ENCODE data around the gene CCDC50.

Gene CCDC50

GRCh38 chr3:191398607-191399006, 69.4 kb downstream of the CCDC50 start:
- ATAC-seq (no peak), DNase-seq (ENCODE audit: low spot score in 2 of 2) (no peak)
- Mint-ChIP-seq H3K36me3 (no peaks in the 10 kb centered on the region), H3K27ac (no peak overlapping the region), H3K4me3 (no peak overlapping the region), H3K9me3 (no peaks in the 10 kb centered on the region), H3K4me1 (no peaks in the 10 kb centered on the region)

DNA sequence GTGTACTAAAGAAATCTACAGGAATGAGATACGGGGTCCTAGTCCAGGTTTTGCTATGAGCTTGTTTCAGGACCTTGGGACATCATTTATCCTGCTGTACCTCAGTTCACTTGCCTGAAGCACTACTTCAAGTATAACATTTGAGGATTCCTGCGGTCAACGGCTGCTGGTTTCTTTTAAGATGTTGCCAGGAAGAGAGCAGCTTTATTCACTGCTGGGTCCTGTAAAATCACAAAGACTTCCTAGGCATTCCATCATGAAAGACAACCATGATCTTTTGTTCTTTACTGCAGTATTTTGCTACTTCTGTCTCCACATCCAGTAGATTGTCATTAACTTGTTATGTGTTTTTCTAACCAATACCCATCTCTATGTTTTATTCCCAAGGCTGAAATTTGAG, 70.7 kb downstream of the CCDC50 start:
- ATAC-seq (no peak), DNase-seq (ENCODE audit: low spot score in 2 of 2) (no peak)
- H3K36me3 Mint-ChIP-seq, result no peaks in the 10 kb centered on the region
- H3K27ac Mint-ChIP-seq, result no peak overlapping the region
- H3K9me3 Mint-ChIP-seq, result no peaks in the 10 kb centered on the region
- H3K4me3 Mint-ChIP-seq, result no peak overlapping the region
- no peaks in the 10 kb centered on the region for H3K4me1 Mint-ChIP-seq

DNA sequence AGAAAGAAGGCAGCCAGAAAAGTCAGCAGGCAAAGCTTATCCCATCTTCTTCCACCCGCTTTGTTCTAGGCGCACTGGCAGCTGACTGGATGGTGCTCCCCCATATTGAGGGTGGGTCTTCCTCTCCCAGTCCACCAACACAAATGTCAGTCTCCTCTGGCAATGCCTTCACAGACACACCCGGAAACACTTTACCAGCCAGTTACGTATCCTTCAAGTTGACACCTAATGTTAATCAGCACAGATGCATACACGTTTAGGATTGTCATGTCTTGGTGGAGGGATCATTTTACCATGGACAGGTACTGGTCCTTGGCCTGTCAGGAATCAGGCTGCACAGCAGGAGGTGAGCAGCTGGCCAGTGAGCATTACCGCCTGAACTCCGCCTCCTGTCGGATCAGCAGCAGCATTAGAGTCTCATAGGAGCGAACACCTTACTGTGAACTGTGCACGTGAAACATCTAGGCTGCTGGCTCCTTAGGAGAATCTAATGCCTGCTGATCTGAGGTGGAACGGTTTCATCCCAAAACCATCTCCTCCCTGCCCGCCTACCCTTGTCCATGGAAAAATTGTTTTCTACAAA, 72.7 kb downstream of the CCDC50 start:
- no peaks in the 10 kb centered on the region for H3K4me1 Mint-ChIP-seq
- H3K9me3 Mint-ChIP-seq, result peaks cover 5% of the 10 kb centered on the region
- H3K4me3 Mint-ChIP-seq, result no peak overlapping the region
- no peaks in the 10 kb centered on the region for H3K36me3 Mint-ChIP-seq
- ATAC-seq (no peak), DNase-seq (ENCODE audit: low spot score in 2 of 2) (no peak)
- no peak overlapping the region for H3K27ac Mint-ChIP-seq

DNA sequence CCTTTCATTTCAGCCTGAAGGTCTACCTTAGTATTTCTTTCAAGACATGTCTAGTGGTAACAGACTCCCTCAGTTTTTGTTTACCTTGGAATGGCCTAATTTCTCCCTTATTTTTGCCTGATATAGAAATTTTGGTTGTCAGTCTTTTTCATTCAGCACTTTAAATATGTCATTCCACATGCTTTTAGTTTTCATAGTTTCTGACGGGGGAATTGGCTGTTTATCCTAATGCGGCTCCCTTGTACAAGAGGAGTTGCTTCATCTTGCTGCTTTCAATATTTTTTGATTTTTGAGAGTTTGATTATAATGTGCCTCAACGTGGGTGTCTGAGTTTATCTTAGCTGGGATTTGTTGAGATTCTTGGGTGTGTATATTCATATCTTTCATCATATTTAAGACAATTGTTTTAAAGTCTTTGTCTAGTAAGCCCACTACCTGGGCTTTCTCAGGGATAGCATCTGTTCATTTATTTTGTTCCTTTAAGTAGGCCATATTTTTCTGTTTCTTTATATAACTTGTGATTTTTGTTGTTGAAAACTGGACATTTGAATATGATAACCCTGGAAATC, 80.7 kb downstream of the CCDC50 start:
- DNase-seq (ENCODE audit: low spot score in 2 of 2) (no peak), ATAC-seq (no peak)
- Mint-ChIP-seq H3K4me3 (no peak overlapping the region), H3K27ac (no peak overlapping the region), H3K36me3 (no peaks in the 10 kb centered on the region), H3K9me3 (peaks cover 11% of the 10 kb centered on the region), H3K4me1 (no peaks in the 10 kb centered on the region)

GRCh38 chr3:191412759-191413158, 83.6 kb downstream of the CCDC50 start:
- H3K27ac Mint-ChIP-seq, result no peak overlapping the region
- H3K4me3 Mint-ChIP-seq, result no peak overlapping the region
- no peak for ATAC-seq
- no peaks in the 10 kb centered on the region for H3K36me3 Mint-ChIP-seq
- H3K4me1 Mint-ChIP-seq, result no peaks in the 10 kb centered on the region
- H3K9me3 Mint-ChIP-seq, result peaks cover 5% of the 10 kb centered on the region
- no peak for DNase-seq (ENCODE audit: low spot score in 2 of 2)

GRCh38 chr3:191414286-191414685, 85.1 kb downstream of the CCDC50 start:
- Mint-ChIP-seq H3K27ac (no peak overlapping the region), H3K4me1 (no peaks in the 10 kb centered on the region), H3K36me3 (no peaks in the 10 kb centered on the region), H3K9me3 (peaks cover 3% of the 10 kb centered on the region), H3K4me3 (no peak overlapping the region)
- DNase-seq (ENCODE audit: low spot score in 2 of 2) (no peak), ATAC-seq (no peak)

DNA sequence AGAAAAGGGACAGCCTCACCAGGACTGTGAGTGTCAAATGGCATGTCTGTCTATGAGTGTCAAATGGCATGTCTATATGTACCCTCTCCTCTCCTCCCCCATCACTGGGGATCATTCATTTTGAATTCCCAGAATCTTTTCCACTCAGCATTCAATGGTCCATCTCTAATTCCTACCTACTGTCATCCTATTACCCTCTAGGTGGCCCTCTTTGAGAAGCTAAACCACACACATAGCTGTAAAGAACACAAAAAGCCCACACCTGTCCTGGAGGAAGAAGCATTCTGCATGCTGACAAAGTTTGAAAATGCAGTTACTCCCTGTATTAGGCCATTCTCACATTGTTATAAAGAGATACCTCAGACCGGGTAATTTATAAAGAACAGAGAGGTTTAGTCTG, 85.5 kb downstream of the CCDC50 start:
- Mint-ChIP-seq H3K36me3 (no peaks in the 10 kb centered on the region), H3K9me3 (peaks cover 3% of the 10 kb centered on the region), H3K4me3 (no peak overlapping the region), H3K4me1 (no peaks in the 10 kb centered on the region), H3K27ac (no peak overlapping the region)
- ATAC-seq, result no peak
- DNase-seq (ENCODE audit: low spot score in 2 of 2), result no peak

DNA sequence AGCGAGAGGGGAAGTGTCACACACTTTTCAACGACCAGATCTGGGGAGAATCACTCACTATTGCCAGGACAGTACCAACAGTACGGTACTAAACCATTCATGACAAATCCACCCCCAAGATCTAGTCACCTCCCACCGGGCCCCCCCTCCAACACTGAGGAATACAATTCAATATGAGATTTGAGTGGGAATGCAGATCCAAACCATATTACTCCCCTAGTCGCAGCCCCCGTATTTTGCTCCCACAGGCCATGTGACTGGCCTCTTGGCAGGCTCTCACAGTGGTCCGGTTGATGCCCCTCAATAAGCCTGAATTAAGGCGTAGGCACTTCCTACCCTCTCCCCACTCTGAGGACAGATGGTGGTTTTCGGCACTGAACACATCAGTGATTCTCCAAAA, 86.4 kb downstream of the CCDC50 start:
- ATAC-seq (no peak), DNase-seq (ENCODE audit: low spot score in 2 of 2) (no peak)
- H3K4me3 Mint-ChIP-seq, result no peak overlapping the region
- H3K4me1 Mint-ChIP-seq, result no peaks in the 10 kb centered on the region
- H3K27ac Mint-ChIP-seq, result no peak overlapping the region
- H3K9me3 Mint-ChIP-seq, result peaks cover 4% of the 10 kb centered on the region
- no peaks in the 10 kb centered on the region for H3K36me3 Mint-ChIP-seq

DNA sequence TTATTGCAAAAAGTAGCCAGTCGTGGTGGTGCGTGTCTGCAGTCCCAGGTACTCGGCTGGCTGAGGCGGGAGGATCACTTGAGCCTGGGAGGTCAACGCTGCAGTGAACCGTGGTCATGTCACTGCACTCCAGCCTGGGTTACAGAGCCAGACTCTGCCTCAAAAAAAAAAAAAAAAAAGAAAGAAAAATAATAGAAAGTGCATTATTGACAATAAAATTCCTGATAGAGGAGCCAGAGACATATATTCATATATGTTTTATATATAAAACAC, 88.2 kb downstream of the CCDC50 start:
- Mint-ChIP-seq H3K4me3 (no peak overlapping the region), H3K36me3 (no peaks in the 10 kb centered on the region), H3K9me3 (peaks cover 4% of the 10 kb centered on the region), H3K27ac (no peak overlapping the region), H3K4me1 (no peaks in the 10 kb centered on the region)
- DNase-seq (ENCODE audit: low spot score in 2 of 2) (no peak), ATAC-seq (no peak)

DNA sequence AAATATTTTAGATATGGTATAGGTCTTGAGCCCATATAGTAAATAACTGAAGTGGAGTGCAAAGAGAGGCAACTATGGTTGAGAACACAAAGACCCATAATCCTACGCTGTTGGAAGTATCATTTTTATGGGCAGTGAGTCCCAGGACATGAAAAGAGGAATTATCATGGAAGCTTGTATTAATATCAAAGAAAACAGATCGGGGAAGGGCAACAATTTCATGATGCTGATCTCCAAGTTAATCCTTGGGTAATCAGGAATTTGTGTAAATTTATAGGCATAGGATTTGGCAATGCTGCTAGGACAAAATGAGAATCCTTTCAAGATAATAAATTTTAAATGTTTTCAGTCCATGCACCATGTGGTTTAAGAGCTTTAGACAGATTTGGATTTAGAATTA, 91.6 kb downstream of the CCDC50 start:
- H3K4me1 Mint-ChIP-seq, result no peaks in the 10 kb centered on the region
- H3K4me3 Mint-ChIP-seq, result no peak overlapping the region

GRCh38 chr3:191424881-191425280, 95.7 kb downstream of the CCDC50 start:
- Mint-ChIP-seq H3K36me3 (no peaks in the 10 kb centered on the region), H3K27ac (no peak overlapping the region), H3K9me3 (peaks cover 4% of the 10 kb centered on the region), H3K4me1 (no peaks in the 10 kb centered on the region), H3K4me3 (no peak overlapping the region)
- DNase-seq (ENCODE audit: low spot score in 2 of 2) (no peak), ATAC-seq (no peak)

More for the DNA sequence above, 91.6 kb downstream of the CCDC50 start:
- Mint-ChIP-seq H3K27ac (no peak overlapping the region), H3K9me3 (peaks cover 4% of the 10 kb centered on the region), H3K36me3 (no peaks in the 10 kb centered on the region)
- DNase-seq (ENCODE audit: low spot score in 2 of 2) (no peak), ATAC-seq (no peak)

- ATAC-seq (no peak), DNase-seq (ENCODE audit: low spot score in 2 of 2) (no peak)
- Mint-ChIP-seq H3K27ac (no peak overlapping the region), H3K36me3 (no peaks in the 10 kb centered on the region), H3K4me3 (no peak overlapping the region), H3K9me3 (peaks cover under 1% of the 10 kb centered on the region), H3K4me1 (no peaks in the 10 kb centered on the region)
Measured at GRCh38 chr3:191425322-191425734, 96.1 kb downstream of the CCDC50 start.

GRCh38 chr3:191426311-191426710, 97.1 kb downstream of the CCDC50 start:
- Mint-ChIP-seq H3K36me3 (no peaks in the 10 kb centered on the region), H3K9me3 (peaks cover 2% of the 10 kb centered on the region), H3K4me3 (no peak overlapping the region), H3K27ac (no peak overlapping the region), H3K4me1 (no peaks in the 10 kb centered on the region)
- no peak for ATAC-seq
- DNase-seq (ENCODE audit: low spot score in 2 of 2), result no peak

- DNase-seq (ENCODE audit: low spot score in 2 of 2), result no peak
- H3K9me3 Mint-ChIP-seq, result peaks cover 4% of the 10 kb centered on the region
- no peak overlapping the region for H3K27ac Mint-ChIP-seq
- H3K4me3 Mint-ChIP-seq, result no peak overlapping the region
- H3K4me1 Mint-ChIP-seq, result no peaks in the 10 kb centered on the region
- ATAC-seq, result no peak
- H3K36me3 Mint-ChIP-seq, result no peaks in the 10 kb centered on the region
Measured at GRCh38 chr3:191428177-191428576, 99.0 kb downstream of the CCDC50 start.

- H3K36me3 Mint-ChIP-seq, result no peaks in the 10 kb centered on the region
- DNase-seq (ENCODE audit: low spot score in 2 of 2) (no peak), ATAC-seq (no peak)
- H3K27ac Mint-ChIP-seq, result no peak overlapping the region
- H3K4me1 Mint-ChIP-seq, result no peaks in the 10 kb centered on the region
- H3K9me3 Mint-ChIP-seq, result peaks cover 4% of the 10 kb centered on the region
- H3K4me3 Mint-ChIP-seq, result no peak overlapping the region
Measured at GRCh38 chr3:191430103-191430502, 100.9 kb downstream of the CCDC50 start.

- no peak overlapping the region for H3K27ac Mint-ChIP-seq
- H3K36me3 Mint-ChIP-seq, result no peaks in the 10 kb centered on the region
- no peak overlapping the region for H3K4me3 Mint-ChIP-seq
- peaks cover 4% of the 10 kb centered on the region for H3K9me3 Mint-ChIP-seq
- ATAC-seq (no peak), DNase-seq (ENCODE audit: low spot score in 2 of 2) (no peak)
- H3K4me1 Mint-ChIP-seq, result no peaks in the 10 kb centered on the region
Measured at GRCh38 chr3:191431160-191431822, 102.1 kb downstream of the CCDC50 start.
